Uterus (tissue), 2 donors: ENCODE results near the gene BRAF.

Source experiments
- CTCF ChIP-seq, 4 experiments: fragments of 200-600 bp in 2 of 4; fragments of 450-650 bp in 2 of 4; sonication (generic) in 2 of 4; IDR thresholded peaks; one replicate each; pipeline ENCODE4 v1.5.1; 2016 to 2019; ENCODE audit warnings: antibody characterized with exemption in 4 of 4, mild to moderate bottlenecking in 2 of 4, moderate library complexity in 1 of 4
- POLR2A ChIP-seq, 2 donors: fragments of 450-650 bp; IDR thresholded peaks; one replicate each; pipeline ENCODE4 v1.6.1; 2016; ENCODE audit warnings: antibody characterized with exemption in 2 of 2, mild to moderate bottlenecking in 1 of 2, moderate library complexity in 1 of 2

GRCh38 chr7:140901941-140902302 lies 22.8 kb downstream of the BRAF start:
- TF ChIP-seq CTCF (IDR thresholded peaks at IDR 0.05) (no peak), POLR2A (IDR thresholded peaks at IDR 0.05) (no peak)
